Measurements from ENCODE around the gene TENM3.

TENM3 gene

DNA sequence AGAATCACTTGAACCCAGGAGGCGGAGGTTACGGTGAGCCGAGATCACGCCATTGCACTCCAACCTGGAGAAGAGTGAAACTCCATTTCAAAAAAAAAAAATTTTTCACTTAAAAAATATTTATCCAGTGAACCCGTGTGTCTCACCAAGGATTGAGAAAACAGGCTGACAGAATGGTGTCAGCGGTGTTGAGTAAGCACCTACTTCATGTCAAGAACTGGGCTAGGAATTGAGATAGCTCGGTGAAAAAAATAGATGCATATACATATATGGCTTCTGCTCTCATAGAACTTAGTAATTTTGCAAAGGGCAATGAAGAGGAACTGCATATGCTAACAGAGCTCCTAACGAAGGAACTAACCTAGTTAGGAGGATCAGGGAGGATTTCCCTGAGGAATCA is 297.3 kb downstream of the TENM3 start:
- H4K20me1 ChIP-seq (ENCODE audit: insufficient read depth, low read length), result no peaks in the 10 kb centered on the region
- no peak overlapping the region for H3K27ac ChIP-seq (ENCODE audit: low read length)
- no peaks in the 10 kb centered on the region for H3K79me2 ChIP-seq (ENCODE audit: insufficient read depth, low read length)
- H3K27me3 ChIP-seq (ENCODE audit: insufficient read depth, low read length, poor library complexity), result no peaks in the 10 kb centered on the region
- no peak overlapping the region for H3K4me3 ChIP-seq (ENCODE audit: low read depth in 1 of 2, low read length in 2 of 2)
- no peaks in the 10 kb centered on the region for H3K36me3 ChIP-seq (ENCODE audit: insufficient read depth, low read length)
- DNase-seq (no peak), ATAC-seq (ENCODE audit: insufficient read depth, low read depth) (no peak)
- no peaks in the 10 kb centered on the region for H3K4me1 ChIP-seq (ENCODE audit: insufficient read depth, low read length)
- no peak overlapping the region for H3K4me2 ChIP-seq (ENCODE audit: insufficient read depth, low read length)
- H3K9ac ChIP-seq (ENCODE audit: low read depth, low read length), result no peak overlapping the region
- no peaks in the 10 kb centered on the region for H3K9me3 ChIP-seq (ENCODE audit: insufficient read depth, low read length, severe bottlenecking)
- TF ChIP-seq EZH2 (IDR thresholded peaks at IDR 0.05; ENCODE audit: borderline replicate concordance, low read depth, low read length, severe bottlenecking), result no peak
- TF ChIP-seq, protein P1, sequence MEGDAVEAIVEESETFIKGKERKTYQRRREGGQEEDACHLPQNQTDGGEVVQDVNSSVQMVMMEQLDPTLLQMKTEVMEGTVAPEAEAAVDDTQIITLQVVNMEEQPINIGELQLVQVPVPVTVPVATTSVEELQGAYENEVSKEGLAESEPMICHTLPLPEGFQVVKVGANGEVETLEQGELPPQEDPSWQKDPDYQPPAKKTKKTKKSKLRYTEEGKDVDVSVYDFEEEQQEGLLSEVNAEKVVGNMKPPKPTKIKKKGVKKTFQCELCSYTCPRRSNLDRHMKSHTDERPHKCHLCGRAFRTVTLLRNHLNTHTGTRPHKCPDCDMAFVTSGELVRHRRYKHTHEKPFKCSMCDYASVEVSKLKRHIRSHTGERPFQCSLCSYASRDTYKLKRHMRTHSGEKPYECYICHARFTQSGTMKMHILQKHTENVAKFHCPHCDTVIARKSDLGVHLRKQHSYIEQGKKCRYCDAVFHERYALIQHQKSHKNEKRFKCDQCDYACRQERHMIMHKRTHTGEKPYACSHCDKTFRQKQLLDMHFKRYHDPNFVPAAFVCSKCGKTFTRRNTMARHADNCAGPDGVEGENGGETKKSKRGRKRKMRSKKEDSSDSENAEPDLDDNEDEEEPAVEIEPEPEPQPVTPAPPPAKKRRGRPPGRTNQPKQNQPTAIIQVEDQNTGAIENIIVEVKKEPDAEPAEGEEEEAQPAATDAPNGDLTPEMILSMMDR (IDR thresholded peaks at IDR 0.05; ENCODE audit: borderline replicate concordance, extremely low read depth, low read length, poor library complexity, severe bottlenecking), result no peak
- no peak overlapping the region for H2AFZ ChIP-seq (ENCODE audit: low read depth, low read length)

DNA sequence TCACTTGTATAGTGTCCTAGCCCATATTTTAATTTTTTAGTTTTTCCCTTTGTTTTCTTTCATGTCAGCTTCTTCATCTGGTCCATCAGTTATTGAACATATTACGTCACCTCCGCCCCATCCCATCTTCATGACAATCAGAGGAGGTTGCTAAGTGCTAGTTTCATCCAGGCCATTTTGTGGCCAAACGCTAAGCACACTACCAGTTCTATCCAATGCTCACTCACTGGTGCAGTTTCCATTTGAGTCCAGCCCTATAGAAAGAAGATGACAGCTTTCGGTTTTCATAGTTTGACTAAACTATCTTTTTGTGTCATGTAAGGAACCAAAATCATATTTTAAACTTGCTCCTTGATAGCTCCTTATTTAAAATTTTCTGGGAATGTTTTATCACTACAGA is 304.2 kb downstream of the TENM3 start:
- Histone ChIP-seq H3K36me3 (ENCODE audit: insufficient read depth, low read length) (no peaks in the 10 kb centered on the region), H2AFZ (ENCODE audit: low read depth, low read length) (no peak overlapping the region), H3K4me3 (ENCODE audit: low read depth in 1 of 2, low read length in 2 of 2) (no peak overlapping the region), H3K79me2 (ENCODE audit: insufficient read depth, low read length) (no peaks in the 10 kb centered on the region), H3K4me2 (ENCODE audit: insufficient read depth, low read length) (no peak overlapping the region), H3K9ac (ENCODE audit: low read depth, low read length) (no peak overlapping the region), H3K27me3 (ENCODE audit: insufficient read depth, low read length, poor library complexity) (no peaks in the 10 kb centered on the region), H3K4me1 (ENCODE audit: insufficient read depth, low read length) (no peaks in the 10 kb centered on the region), H3K27ac (ENCODE audit: low read length) (no peak overlapping the region), H4K20me1 (ENCODE audit: insufficient read depth, low read length) (no peaks in the 10 kb centered on the region), H3K9me3 (ENCODE audit: insufficient read depth, low read length, severe bottlenecking) (no peaks in the 10 kb centered on the region)
- ATAC-seq (ENCODE audit: insufficient read depth, low read depth) (no peak), DNase-seq (no peak)
- TF ChIP-seq, protein P1 (IDR thresholded peaks at IDR 0.05; ENCODE audit: borderline replicate concordance, extremely low read depth, low read length, poor library complexity, severe bottlenecking), result no peak
- TF ChIP-seq EZH2 (IDR thresholded peaks at IDR 0.05; ENCODE audit: borderline replicate concordance, low read depth, low read length, severe bottlenecking), result no peak

DNA sequence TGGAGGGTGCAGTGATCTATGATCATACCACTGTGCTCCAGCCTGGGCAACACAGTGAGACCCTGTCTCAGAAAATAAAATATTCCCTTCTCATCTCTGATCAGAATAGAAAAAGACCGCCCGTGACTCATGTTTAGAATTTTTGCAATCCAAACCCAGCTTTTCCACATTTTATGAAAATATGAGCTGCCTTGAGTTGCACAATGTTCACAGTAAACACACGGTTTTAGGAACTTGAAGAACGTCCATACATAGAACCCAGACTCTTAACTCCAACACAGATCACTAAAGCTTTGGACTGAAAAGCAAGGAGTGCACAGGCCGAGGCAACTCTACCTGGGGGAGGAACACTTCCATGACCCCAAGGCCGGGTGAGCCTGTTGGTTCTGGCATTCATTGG is 305.0 kb downstream of the TENM3 start:
- H2AFZ ChIP-seq (ENCODE audit: low read depth, low read length), result no peak overlapping the region
- no peaks in the 10 kb centered on the region for H3K79me2 ChIP-seq (ENCODE audit: insufficient read depth, low read length)
- TF ChIP-seq, protein P1 (IDR thresholded peaks at IDR 0.05; ENCODE audit: borderline replicate concordance, extremely low read depth, low read length, poor library complexity, severe bottlenecking), result no peak
- no peak for TF ChIP-seq EZH2 (IDR thresholded peaks at IDR 0.05; ENCODE audit: borderline replicate concordance, low read depth, low read length, severe bottlenecking)
- no peaks in the 10 kb centered on the region for H3K4me1 ChIP-seq (ENCODE audit: insufficient read depth, low read length)
- DNase-seq (no peak), ATAC-seq (ENCODE audit: insufficient read depth, low read depth) (no peak)
- no peak overlapping the region for H3K4me3 ChIP-seq (ENCODE audit: low read depth in 1 of 2, low read length in 2 of 2)
- H3K9me3 ChIP-seq (ENCODE audit: insufficient read depth, low read length, severe bottlenecking), result no peaks in the 10 kb centered on the region
- H4K20me1 ChIP-seq (ENCODE audit: insufficient read depth, low read length), result no peaks in the 10 kb centered on the region
- H3K36me3 ChIP-seq (ENCODE audit: insufficient read depth, low read length), result no peaks in the 10 kb centered on the region
- no peak overlapping the region for H3K9ac ChIP-seq (ENCODE audit: low read depth, low read length)
- H3K4me2 ChIP-seq (ENCODE audit: insufficient read depth, low read length), result no peak overlapping the region
- no peaks in the 10 kb centered on the region for H3K27me3 ChIP-seq (ENCODE audit: insufficient read depth, low read length, poor library complexity)
- H3K27ac ChIP-seq (ENCODE audit: low read length), result no peak overlapping the region

DNA sequence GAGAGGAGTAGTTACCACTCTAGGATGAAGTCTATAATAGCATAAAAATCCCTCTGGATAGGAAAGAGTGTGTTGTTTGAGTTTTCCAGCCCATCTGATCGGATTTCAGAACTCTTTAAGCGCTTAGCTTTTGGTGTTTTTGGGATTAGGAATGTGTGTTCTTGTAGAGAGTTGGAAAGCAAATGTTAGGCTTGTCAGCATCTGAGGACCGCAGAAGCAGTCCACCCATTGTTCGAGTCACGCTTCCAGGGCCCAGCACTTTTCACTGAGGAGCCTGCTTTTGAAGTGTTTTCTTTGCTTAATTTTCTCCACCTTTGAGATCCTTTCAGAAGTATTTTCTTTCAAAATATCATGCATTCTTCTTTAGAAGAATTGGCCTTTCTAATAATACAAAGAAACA is 306.2 kb downstream of the TENM3 start:
- Histone ChIP-seq H3K9ac (ENCODE audit: low read depth, low read length) (no peak overlapping the region), H3K27me3 (ENCODE audit: insufficient read depth, low read length, poor library complexity) (no peaks in the 10 kb centered on the region), H3K4me1 (ENCODE audit: insufficient read depth, low read length) (no peaks in the 10 kb centered on the region), H3K4me2 (ENCODE audit: insufficient read depth, low read length) (no peak overlapping the region), H3K79me2 (ENCODE audit: insufficient read depth, low read length) (no peaks in the 10 kb centered on the region), H4K20me1 (ENCODE audit: insufficient read depth, low read length) (no peaks in the 10 kb centered on the region), H3K27ac (ENCODE audit: low read length) (no peak overlapping the region), H3K4me3 (ENCODE audit: low read depth in 1 of 2, low read length in 2 of 2) (no peak overlapping the region), H2AFZ (ENCODE audit: low read depth, low read length) (no peak overlapping the region), H3K9me3 (ENCODE audit: insufficient read depth, low read length, severe bottlenecking) (no peaks in the 10 kb centered on the region), H3K36me3 (ENCODE audit: insufficient read depth, low read length) (no peaks in the 10 kb centered on the region)
- ATAC-seq (ENCODE audit: insufficient read depth, low read depth), result no peak
- TF ChIP-seq EZH2 (IDR thresholded peaks at IDR 0.05; ENCODE audit: borderline replicate concordance, low read depth, low read length, severe bottlenecking), result no peak
- TF ChIP-seq, protein P1 (IDR thresholded peaks at IDR 0.05; ENCODE audit: borderline replicate concordance, extremely low read depth, low read length, poor library complexity, severe bottlenecking), result no peak
- no peak for DNase-seq
